BE2C (cell line): ENCODE results near the gene ARMC5.
"Not testable (repeated sequence)": the region's sequence is repeated elsewhere in the genome, so short reads cannot be mapped to it uniquely, and the experiment has no call there.

Experiments
- DNase-seq: peaks from one replicate; pipeline ENCODE4 v3.0.0-alpha.2; 2020
- H3K27me3 ChIP-seq: fragments of 250-450 bp; sonication (Bioruptor Pico); 2 replicates; pipeline ENCODE4 v1.5.1; 2020; ENCODE audit warnings: mild to moderate bottlenecking
- H3K36me3 ChIP-seq: fragments of 250-450 bp; sonication (Bioruptor Pico); 2 replicates; pipeline ENCODE4 v1.5.1; 2020; ENCODE audit warnings: mild to moderate bottlenecking
- H3K4me1 ChIP-seq: fragments of 250-450 bp; sonication (Bioruptor Pico); 2 replicates; pipeline ENCODE4 v1.5.1; 2020
- H3K4me3 ChIP-seq: 2 replicates; pipeline ENCODE4 v1.5.1; 2011; ENCODE audit warnings: low read depth, low read length
- H3K9me3 ChIP-seq: fragments of 250-450 bp; sonication (Bioruptor Pico); 2 replicates; pipeline ENCODE4 v1.5.1; 2020
- TF ChIP-seq, protein P1 (sequence below): IDR thresholded peaks from 2 replicates; pipeline ENCODE4 v1.5.1; 2012; ENCODE audit warnings: mild to moderate bottlenecking, low read depth, low read length

The ARMC5 gene

DNA sequence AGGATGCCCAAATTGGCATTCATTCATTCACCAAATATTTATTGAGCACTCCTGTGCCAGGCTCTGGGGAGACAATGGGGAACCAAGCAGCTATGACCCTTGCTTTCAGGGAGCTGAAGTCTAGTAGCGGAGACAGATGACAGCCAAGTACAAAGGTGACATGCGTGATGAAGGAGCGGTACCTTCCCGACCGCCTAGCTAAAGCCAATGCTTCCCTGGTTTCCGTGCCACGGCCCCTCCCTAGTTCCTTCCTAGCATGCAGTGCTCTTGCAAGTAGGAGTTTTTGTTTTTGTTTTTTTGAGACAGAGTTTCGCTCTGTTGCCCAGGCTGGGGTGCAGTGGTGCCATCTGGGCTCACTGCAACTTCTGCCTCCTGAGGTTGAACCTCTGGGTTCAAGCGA is 20.4 kb downstream of the ARMC5 start:
- DNase-seq = no peak

DNA sequence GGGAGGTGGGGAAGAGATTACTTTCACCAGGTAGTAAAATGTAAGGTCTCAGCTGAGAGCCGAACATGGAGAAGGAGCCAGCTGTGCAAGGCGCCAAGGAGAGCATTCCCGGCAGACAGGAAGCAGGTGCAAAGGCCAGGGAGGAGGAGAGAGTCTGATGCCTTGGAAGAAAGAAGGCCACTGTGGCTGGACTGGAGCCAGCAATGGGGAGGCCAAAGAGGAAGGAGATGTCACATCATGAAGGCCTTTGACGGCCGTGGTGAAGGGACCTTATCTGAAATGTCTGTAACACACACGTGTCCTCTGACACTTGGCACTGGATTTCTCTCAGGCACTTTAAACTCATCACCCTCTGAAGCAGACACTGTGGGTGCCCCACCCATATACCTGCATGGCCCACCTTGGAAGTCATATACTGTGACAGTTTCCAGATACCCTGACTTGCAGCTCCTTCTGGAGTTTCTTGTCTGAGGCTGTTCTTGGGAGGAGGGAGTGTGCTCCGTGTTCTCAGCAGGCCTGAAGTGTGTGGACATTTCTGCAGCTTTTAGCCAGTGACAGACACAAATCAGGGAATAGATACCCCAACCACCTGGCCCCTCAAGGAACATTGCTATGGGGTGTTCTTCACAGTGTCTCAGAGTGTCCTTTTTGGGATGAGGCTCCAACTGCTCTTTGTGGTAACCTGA is 21.7 kb downstream of the ARMC5 start:
- H3K4me1 ChIP-seq = no peaks in the 10 kb centered on the region

More for the DNA sequence above, 20.4 kb downstream of the ARMC5 start:
- Histone ChIP-seq H3K36me3 (no peaks in the 10 kb centered on the region), H3K9me3 (no peaks in the 10 kb centered on the region), H3K27me3 (no peaks in the 10 kb centered on the region), H3K4me1 (no peaks in the 10 kb centered on the region), H3K4me3 (no peak overlapping the region)
- TF ChIP-seq, protein P1, sequence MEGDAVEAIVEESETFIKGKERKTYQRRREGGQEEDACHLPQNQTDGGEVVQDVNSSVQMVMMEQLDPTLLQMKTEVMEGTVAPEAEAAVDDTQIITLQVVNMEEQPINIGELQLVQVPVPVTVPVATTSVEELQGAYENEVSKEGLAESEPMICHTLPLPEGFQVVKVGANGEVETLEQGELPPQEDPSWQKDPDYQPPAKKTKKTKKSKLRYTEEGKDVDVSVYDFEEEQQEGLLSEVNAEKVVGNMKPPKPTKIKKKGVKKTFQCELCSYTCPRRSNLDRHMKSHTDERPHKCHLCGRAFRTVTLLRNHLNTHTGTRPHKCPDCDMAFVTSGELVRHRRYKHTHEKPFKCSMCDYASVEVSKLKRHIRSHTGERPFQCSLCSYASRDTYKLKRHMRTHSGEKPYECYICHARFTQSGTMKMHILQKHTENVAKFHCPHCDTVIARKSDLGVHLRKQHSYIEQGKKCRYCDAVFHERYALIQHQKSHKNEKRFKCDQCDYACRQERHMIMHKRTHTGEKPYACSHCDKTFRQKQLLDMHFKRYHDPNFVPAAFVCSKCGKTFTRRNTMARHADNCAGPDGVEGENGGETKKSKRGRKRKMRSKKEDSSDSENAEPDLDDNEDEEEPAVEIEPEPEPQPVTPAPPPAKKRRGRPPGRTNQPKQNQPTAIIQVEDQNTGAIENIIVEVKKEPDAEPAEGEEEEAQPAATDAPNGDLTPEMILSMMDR = no peak

DNA sequence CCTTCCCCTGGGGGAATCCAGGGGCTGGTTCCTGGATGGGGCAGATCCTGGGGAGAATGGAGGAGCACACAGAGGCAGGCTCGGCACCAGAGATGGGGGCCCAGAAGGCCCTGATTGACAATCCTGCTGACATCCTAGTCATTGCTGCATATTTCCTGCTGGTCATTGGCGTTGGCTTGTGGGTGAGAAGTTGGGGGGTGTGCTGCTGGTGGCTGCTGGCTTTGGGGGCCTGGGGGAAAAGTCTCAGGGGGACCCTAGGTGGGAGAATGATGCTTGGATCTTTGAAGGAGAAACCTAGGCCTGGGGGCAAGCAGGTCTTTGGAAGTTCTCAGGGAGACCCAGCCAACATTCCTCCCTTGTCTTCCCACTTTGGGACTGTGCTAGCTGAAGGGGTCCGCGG is 23.8 kb downstream of the ARMC5 start, which contains the start of gene SLC5A2:
TSS of gene SLC5A2 (plus strand) at position 43 of the 400 bp plus-strand sequence. CDS start at position 57, 14 bp downstream.
- H3K9me3 ChIP-seq = no peaks in the 10 kb centered on the region
- H3K36me3 ChIP-seq = no peaks in the 10 kb centered on the region
- no peaks in the 10 kb centered on the region for H3K4me1 ChIP-seq
- DNase-seq = no peak
- TF ChIP-seq, protein P1 = no peak
- no peak within 1 kb of the TSS for H3K4me3 ChIP-seq
- peaks cover 9% of the 10 kb centered on the region for H3K27me3 ChIP-seq

More for the DNA sequence above, 21.7 kb downstream of the ARMC5 start:
- H3K36me3 ChIP-seq = no peaks in the 10 kb centered on the region
- no peaks in the 10 kb centered on the region for H3K27me3 ChIP-seq
- H3K9me3 ChIP-seq = no peaks in the 10 kb centered on the region
- TF ChIP-seq, protein P1 = no peak
- no peak for DNase-seq
- no peak overlapping the region for H3K4me3 ChIP-seq

DNA sequence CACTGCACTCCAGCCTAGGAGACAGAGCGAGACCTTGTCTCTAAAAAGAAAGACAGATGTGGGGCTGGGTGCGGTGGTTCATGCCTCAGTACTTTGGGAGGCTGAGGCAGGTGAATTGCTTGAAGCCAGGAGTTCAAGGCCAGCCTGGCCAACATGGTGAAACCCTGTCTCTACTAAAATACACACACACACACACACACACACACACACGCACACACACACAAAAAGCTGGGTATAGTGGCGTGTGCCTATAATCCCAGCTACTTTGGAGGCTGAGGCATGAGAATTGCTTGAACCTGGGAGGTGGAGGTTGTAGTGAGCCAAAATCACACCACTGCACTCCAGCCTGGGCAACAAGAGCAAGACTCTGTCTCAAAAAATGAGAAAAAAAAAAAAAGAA is 24.7 kb downstream of the ARMC5 start:
- H3K36me3 ChIP-seq, DNase-seq, H3K9me3 ChIP-seq, H3K4me1 ChIP-seq, H3K4me3 ChIP-seq: not testable (repeated sequence)
- H3K27me3 ChIP-seq = peaks cover 14% of the 10 kb centered on the region

DNA sequence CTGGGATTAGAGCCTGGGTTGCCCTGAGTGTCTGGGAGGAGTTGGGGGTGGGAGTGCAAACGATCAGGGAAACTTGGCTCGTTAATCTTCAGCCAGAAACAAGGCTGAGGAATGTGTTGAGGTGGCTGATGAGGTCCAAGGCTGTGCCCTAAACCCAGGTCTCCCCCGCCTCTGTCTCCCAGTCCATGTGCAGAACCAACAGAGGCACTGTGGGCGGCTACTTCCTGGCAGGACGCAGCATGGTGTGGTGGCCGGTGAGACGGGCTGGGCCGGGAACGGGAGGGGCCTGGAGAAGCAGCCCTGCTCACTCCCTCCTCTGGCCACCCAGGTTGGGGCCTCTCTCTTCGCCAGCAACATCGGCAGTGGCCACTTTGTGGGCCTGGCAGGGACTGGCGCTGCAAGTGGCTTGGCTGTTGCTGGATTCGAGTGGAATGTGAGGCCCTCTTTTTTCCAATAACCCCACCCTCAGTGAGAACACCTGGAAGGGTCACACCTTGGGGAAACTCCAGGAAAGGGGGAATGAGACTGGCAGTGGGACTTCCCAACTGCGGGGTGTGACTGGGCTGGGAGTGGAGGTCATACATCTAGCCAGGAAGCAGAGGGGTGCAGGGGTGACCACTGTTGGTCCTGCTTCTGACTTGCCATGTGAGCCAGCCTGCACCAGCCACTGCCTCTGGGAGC is 25.3 kb downstream of the ARMC5 start:
- TF ChIP-seq, protein P1 = no peak
- no peaks in the 10 kb centered on the region for H3K9me3 ChIP-seq
- no peak for DNase-seq
- peaks cover 14% of the 10 kb centered on the region for H3K27me3 ChIP-seq
- no peaks in the 10 kb centered on the region for H3K4me1 ChIP-seq
- H3K4me3 ChIP-seq = no peak overlapping the region
- H3K36me3 ChIP-seq = no peaks in the 10 kb centered on the region

DNA sequence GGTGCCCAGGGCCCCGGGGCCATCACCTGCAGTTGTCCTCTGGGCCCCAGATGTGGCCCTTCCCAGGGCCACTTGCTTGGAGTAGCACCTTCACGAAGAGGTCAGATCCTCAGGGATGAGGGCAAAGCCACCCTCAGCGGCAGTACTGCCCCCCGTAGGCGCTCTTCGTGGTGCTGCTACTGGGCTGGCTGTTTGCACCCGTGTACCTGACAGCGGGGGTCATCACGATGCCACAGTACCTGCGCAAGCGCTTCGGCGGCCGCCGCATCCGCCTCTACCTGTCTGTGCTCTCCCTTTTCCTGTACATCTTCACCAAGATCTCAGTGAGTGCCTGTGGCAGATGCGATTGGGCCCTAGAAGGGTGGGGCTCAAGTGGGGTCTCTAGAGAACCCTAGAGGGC is 26.3 kb downstream of the ARMC5 start:
- no peaks in the 10 kb centered on the region for H3K4me1 ChIP-seq
- H3K9me3 ChIP-seq = no peaks in the 10 kb centered on the region
- no peak for DNase-seq
- H3K27me3 ChIP-seq = peaks cover 14% of the 10 kb centered on the region
- no peaks in the 10 kb centered on the region for H3K36me3 ChIP-seq
- no peak overlapping the region for H3K4me3 ChIP-seq
- TF ChIP-seq, protein P1 = no peak
